ENCODE results near the gene SPAG4.

The SPAG4 gene

DNA sequence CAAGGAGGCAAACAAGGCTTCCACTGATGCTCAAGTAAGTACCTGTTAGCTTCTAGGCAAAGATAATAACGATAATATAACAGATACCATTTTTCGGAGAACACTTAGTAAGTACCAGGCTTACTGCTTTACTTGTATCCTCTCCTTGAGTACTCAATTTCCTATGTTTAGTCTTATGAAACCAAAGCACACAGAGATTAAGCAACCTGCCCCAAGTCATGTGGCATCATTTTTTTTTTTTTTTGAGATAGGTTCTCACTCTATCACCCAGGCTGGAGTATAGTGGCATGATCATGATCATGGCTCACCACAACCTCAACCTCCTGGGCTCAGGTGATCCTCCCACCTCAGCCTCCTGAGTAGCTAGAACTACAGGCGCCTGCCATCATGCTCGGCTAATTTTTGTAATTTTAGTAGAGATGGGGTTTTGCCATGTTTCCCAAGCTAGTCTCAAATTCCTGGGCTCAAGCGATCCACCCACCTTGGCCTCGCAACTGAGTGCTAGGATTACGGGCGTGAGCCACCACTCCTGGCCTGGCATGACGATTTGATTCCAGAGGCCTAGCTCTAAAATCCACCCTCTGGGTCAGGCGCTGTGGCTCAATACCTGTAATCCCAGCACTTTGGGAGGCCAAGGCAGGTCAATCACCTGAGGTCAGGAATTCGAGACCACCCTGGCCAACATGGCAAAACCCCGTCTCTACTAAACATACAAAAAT is 14.0 kb downstream of the SPAG4 start:
- TF ChIP-seq, protein P1, sequence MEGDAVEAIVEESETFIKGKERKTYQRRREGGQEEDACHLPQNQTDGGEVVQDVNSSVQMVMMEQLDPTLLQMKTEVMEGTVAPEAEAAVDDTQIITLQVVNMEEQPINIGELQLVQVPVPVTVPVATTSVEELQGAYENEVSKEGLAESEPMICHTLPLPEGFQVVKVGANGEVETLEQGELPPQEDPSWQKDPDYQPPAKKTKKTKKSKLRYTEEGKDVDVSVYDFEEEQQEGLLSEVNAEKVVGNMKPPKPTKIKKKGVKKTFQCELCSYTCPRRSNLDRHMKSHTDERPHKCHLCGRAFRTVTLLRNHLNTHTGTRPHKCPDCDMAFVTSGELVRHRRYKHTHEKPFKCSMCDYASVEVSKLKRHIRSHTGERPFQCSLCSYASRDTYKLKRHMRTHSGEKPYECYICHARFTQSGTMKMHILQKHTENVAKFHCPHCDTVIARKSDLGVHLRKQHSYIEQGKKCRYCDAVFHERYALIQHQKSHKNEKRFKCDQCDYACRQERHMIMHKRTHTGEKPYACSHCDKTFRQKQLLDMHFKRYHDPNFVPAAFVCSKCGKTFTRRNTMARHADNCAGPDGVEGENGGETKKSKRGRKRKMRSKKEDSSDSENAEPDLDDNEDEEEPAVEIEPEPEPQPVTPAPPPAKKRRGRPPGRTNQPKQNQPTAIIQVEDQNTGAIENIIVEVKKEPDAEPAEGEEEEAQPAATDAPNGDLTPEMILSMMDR (IDR thresholded peaks at IDR 0.05) = no peak

DNA sequence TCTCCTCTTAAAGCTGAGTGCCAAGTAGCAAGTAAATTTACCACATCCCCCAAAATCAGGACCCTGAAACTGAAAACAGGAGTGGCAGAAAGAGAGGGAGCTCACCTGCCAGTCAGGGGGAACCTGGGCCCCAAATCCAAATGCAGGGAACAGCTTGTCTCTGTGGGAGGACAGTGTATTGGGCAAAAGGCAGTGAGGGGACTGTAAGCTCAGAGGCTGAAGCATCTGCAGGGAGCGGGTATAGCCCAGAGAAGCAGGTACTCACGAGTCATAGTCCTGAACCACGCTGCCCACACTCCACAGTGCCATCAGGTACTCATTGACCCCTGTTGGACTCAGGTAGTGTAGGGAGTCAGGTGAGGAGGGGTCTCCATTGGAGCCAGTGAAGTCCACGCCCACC is 15.0 kb downstream of the SPAG4 start:
- TF ChIP-seq, protein P1 (IDR thresholded peaks at IDR 0.05) = no peak

- TF ChIP-seq, protein P1 (IDR thresholded peaks at IDR 0.05) = no peak
These were observed 17.0 kb downstream of the SPAG4 start for GRCh38 chr20:35632539-35633115.

GRCh38 chr20:35635652-35636051 is 20.0 kb downstream of the SPAG4 start:
- TF ChIP-seq, protein P1 (IDR thresholded peaks at IDR 0.05) = no peak

DNA sequence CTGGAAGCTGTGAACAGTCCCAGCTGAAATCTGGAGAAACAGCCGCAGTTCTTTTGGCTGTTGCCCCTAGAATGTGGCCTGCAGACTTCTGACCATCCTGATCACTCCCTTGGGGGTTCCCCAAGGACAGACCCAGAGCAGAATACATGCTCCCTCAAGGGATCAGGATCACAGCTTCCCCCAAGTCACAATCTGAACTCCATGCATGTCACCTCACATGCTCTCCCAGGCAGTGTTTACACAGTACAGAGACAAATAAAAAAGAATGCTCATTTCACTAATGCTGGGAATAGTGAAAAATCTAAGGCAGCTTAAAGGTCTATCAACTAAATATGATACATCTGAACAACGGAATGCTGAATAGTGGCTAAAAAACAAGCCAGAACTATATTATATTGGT is 20.5 kb downstream of the SPAG4 start:
- TF ChIP-seq, protein P1 (IDR thresholded peaks at IDR 0.05) = no peak

DNA sequence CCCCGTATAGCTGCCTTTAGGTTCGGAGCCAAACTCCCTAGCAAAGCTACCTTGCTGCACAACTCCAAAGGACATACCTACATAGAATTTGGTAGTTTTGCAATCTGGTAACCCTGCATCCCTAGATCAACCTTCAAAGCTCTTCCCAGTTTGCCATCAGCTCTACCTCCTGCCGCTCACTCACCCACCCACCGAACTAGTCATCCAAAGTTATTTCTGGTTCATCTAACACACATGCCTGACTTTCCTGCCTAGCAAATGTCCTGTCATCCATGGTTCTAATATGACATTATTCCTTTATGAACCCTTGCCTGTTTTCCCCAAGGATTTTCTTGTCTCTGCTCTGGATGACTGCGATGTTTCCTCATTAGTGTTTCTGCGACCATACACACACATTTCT is 21.6 kb downstream of the SPAG4 start:
- TF ChIP-seq, protein P1 (IDR thresholded peaks at IDR 0.05) = no peak

DNA sequence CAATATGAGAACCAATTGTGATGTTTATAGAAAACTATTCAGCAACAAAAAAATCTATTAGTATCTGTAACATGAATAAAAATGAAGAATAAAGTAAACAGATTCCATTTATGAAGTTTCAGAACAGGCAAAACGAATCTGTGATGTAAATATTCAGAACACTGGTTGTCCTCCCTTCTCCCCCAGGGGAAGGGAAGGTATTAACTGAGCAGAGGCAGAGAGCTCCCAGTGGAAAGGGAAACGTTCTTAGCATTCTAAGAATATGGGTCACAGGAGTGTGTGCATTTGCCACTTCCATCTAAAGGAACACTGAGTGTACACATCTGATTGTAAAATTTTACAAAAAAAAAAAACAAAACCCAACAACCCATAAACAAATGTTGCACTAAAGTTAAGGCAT is 23.1 kb downstream of the SPAG4 start:
- TF ChIP-seq, protein P1 (IDR thresholded peaks at IDR 0.05) = no peak
